Measurements from ENCODE around the gene TAF11L7.
"Not testable (repeated sequence)": the region's sequence is repeated elsewhere in the genome, so short reads cannot be mapped to it uniquely, and the experiment has no call there.

Gene TAF11L7

DNA sequence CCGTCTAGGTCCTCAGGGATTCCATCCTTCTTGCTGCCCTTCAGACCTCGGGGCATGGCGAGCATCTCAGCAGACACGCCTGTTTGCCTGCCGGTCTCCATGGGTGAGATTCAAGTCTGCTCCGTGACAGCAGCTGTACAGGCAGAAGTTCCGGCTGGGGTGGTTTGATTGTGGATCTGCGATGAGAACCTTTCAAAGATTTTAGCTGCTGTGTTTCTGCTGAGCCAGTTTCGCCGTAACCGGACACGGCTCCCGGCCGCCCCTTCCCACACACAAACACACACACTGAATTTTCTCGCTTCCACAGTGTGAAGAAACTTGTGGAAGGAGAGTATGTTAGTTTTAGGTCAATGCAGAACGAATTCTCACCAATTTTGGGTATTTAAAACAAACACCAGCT is at the start of gene TAF11L7:
TAF11L7 (minus strand) TSS at position 101 of the 400 bp plus-strand sequence.
- DNase-seq, result not testable (repeated sequence)

DNA sequence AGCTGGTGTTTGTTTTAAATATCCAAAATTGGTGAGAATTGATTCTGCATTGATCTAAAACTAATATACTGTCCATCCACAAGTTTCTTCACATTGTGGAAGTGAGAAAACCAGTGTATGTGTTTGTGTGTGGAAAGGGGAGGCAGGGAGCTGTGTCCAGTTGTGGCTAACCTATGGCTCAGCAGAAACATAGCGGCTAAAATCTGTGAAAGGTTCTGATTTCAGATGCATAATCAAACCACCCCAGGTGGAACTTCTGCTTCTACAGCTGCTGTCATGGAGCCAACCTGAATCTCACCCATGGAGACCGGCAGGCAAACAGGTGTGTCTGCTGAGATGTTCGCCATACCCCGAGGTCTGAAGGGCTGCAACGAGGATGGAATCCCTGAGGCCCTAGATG is 48.6 kb upstream of the TAF11L7 start, which contains the start of gene TAF11L14:
TAF11L14 (plus strand) TSS at position 301 of the 400 bp plus-strand sequence.
- no peak for DNase-seq

DNA sequence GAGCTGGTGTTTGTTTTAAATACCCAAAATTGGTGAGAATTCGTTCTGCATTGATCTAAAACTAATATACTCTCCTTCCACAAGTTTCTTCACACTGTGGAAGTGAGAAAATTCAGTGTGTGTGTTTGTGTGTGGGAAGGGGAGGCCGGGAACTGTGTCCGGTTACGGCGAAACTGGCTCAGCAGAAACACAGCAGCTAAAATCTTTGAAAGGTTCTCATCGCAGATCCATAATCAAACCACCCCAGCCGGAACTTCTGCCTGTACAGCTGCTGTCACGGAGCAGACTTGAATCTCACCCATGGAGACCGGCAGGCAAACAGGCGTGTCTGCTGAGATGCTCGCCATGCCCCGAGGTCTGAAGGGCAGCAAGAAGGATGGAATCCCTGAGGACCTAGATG is 46.2 kb upstream of the TAF11L7 start, which contains the start of gene TAF11L13:
TAF11L13 (plus strand) TSS at position 301 of the 400 bp plus-strand sequence.
- DNase-seq, result not testable (repeated sequence)

DNA sequence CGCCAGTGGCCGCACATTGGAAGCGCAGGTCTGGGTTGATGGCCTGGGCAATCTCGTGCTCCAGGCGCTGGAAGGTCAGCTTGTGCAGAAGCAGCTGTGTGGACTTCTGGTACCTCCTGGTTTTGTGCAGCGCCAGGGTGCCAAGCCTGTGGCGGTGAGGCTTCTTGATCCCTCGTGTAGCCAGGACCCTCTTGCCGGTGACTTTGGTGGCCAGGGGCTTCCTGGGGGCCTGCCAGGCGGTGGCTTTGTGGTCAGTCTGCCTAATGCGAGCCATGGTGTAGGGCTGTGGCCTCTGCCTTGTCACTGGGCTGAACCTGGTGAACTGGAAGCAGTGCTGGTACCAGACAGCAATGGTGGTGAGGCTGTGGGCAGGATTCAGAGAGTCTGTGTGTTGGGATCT is 40.1 kb upstream of the TAF11L7 start:
- no peak for DNase-seq

DNA sequence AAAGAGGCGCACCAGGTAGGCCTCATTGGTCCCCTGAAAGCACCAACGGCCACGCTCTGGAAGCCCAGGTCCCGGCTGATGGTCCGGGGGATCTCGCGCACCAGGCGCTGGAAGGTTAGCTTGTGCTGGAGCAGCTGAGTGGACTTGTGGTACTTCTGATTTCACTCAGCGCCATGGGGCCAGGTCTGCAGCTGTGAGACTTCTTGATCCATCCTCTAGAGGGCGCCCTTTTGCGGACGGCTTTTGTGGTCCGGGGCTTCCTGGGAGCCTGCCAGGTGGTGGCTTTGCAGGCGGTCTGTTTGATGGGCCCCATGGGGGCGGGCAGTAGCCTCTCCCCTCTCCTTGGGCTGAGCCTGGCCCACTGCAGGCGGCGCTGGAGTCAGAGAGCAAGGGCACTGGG is 35.1 kb upstream of the TAF11L7 start:
- no peak for DNase-seq

DNA sequence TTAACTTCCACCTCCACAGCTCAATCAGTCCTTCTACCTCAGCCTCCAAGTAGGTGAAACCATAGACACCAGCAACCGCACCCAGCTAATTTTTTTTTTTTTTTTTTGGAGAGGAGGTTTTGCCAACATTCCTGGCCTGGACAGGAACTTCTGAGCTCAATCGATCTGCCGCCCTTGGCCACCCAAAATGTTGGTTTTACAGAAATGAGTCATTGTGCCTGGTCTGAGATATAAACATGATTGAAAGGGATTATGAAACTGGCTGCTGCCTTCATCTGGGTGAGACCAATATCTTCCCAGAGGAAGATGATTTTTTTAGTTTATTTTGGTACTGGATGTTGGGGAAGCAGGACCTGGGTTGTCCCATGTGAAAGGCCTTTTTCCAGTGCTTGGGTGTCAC is 33.8 kb upstream of the TAF11L7 start:
- DNase-seq, result no peak

DNA sequence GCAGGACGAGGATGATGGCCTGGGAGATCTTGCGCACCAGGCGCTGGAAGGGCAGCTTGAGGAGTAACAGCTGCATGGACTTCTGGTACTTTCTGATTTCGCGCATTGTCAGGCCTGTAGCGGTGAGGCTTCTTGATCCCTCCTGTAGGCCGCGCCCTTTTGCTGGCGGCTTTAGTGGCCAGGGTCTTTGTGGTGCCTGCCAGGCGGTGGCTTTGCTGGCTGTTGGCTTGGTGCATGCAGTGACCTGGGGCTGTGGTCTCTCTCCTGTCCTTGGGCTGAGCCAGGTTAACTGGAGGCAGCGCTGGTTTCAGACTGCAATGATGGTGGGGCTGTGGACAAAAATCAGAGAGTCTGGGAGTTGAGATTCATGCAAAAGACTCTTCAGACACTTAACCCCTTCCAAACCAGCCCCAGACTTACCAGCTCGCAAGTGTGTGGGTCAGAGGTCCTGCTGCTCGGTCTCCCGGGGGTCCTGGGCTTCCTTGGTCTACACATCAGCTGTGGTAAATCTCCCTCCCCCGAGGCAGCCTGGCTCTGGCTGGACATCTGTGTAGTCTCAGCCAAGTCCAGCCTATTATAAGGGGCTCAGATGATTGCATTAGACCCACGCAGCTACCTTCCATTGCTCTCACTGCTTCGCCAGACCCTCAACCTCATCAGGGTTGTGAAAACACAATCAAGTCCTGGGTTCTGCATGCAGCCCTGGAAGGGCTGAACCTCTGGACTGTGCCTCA is 29.5 kb upstream of the TAF11L7 start:
- no peak for DNase-seq

DNA sequence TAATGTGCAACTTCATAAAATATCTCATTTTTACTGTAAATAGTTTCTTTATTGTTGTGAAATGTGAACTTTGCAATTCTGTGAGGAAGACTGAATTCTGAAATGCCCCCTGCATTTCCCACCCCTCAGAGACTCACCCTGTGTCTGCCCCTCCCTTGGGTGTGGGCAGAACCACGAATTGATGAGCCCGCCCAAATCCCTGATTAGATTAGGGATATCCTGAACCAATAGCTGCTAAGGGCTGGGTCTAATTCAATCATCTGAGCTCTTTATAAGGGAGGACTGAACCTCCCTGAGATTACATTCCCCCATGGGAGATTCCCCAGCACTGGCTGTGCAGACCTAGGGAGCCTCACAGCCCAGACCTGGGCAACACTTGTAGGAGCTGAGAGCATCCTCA is 24.5 kb upstream of the TAF11L7 start, which contains the start of gene TAF11L12:
TAF11L12 (plus strand) TSS at position 301 of the 400 bp plus-strand sequence.
- not testable (repeated sequence) for DNase-seq

DNA sequence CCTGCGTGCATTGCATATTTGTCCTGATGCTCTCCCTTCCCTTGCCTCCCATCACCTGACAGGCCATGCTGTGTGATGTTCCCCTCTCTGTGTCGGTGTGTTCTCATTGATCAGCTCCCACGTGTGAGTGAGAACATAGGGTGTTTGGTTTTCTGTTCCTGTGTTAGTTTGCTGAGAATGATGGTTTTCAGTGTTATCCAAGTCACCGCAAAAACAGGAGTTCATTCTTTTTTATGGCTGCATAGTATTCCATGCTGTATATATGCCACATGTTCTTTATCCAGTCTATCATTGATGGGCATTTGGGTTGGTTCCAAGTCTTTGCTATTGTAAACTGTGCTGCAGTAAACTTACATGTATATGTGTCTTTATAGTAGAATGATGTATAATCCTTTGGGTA is 21.9 kb upstream of the TAF11L7 start:
- DNase-seq, result not testable (repeated sequence)

DNA sequence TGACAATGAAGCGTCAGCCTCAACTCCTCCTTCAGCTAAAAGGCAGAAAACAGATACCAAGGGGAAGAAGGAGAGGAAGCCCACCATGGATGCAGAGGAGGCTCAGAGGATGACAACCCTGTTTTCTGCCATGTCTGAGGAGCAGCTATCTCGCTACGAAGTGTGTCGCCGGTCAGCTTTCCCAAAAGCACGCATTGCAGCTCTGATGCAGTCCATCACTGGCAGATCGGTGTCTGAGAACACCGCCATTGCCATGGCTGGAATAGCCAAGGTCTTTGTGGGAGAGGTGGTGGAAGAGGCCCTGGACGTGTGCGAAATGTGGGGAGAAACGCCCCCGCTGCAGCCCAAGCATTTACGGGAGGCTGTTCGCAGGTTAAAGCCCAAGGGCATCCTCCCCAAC is 19.4 kb upstream of the TAF11L7 start:
- DNase-seq, result no peak

DNA sequence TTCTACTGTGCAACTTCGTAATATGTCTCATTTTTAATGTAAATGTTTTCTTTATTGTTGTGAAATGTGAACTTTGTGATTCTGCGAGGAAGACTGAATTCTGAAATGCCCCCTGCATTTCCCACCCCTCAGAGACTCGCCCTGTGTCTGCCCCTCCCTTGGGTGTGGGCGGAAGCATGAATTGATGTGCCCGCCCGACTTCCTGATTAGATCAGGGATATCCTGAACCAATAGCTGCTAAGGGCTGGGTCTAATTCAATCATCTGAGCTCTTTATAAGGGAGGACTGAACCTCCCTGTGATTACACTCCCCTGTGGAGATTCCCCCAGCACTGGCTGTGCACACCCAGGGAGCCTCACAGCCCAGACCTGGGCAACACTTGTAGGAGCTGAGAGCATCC is 18.3 kb upstream of the TAF11L7 start, which contains the start of gene TAF11L11:
TAF11L11 (plus strand) TSS at position 304 of the 400 bp plus-strand sequence.
- DNase-seq, result not testable (repeated sequence)

DNA sequence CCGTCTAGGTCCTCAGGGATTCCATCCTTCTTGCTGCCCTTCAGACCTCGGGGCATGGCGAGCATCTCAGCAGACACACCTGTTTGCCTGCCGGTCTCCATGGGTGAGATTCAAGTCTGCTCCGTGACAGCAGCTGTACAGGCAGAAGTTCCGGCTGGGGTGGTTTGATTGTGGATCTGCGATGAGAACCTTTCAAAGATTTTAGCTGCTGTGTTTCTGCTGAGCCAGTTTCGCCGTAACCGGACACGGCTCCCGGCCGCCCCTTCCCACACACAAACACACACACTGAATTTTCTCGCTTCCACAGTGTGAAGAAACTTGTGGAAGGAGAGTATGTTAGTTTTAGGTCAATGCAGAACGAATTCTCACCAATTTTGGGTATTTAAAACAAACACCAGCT is 12.2 kb upstream of the TAF11L7 start, which contains the start of gene TAF11L10:
TAF11L10 (minus strand) TSS at position 101 of the 400 bp plus-strand sequence.
- DNase-seq, result not testable (repeated sequence)

DNA sequence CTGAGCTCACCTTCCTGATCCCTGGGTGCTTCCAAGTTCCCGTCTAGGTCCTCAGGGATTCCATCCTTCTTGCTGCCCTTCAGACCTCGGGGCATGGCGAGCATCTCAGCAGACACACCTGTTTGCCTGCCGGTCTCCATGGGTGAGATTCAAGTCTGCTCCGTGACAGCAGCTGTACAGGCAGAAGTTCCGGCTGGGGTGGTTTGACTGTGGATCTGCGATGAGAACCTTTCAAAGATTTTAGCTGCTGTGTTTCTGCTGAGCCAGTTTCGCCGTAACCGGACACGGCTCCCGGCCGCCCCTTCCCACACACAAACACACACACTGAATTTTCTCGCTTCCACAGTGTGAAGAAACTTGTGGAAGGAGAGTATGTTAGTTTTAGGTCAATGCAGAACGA is 8.7 kb upstream of the TAF11L7 start, which contains the start of gene TAF11L9:
TAF11L9 (minus strand) TSS at position 140 of the 400 bp plus-strand sequence.
- DNase-seq, result not testable (repeated sequence)

DNA sequence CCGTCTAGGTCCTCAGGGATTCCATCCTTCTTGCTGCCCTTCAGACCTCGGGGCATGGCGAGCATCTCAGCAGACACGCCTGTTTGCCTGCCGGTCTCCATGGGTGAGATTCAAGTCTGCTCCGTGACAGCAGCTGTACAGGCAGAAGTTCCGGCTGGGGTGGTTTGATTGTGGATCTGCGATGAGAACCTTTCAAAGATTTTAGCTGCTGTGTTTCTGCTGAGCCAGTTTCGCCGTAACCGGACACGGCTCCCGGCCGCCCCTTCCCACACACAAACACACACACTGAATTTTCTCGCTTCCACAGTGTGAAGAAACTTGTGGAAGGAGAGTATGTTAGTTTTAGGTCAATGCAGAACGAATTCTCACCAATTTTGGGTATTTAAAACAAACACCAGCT is 5.3 kb upstream of the TAF11L7 start, which contains the start of gene TAF11L8:
TAF11L8 (minus strand) TSS at position 101 of the 400 bp plus-strand sequence.
- DNase-seq, result not testable (repeated sequence)
